CD14-positive monocyte (primary cell): ENCODE measurements around the gene GRID1. TPM values are rescaled to one million over a fixed set of nuclear protein-coding genes. Genes with fewer than 3 reads are reported as not detected.

Experiments used
- DNase-seq, 3 donors: peaks; one replicate each; pipeline ENCODE4 v3.0.0-alpha.2; 2011 to 2022
- H2AFZ ChIP-seq: 2 replicates; pipeline ENCODE4 v1.6.0; 2012; ENCODE audit warnings: mild to moderate bottlenecking, low read depth, low read length, inconsistent platforms; ENCODE audit not compliant: insufficient read depth, poor library complexity, severe bottlenecking
- H3K27ac ChIP-seq, 2 donors: 1 replicate in 1 of 2; 2 replicates in 1 of 2; pipeline ENCODE4 v1.5.1; 2012 to 2013; ENCODE audit warnings: low read length in 2 of 2, control low read depth in 1 of 2, inconsistent platforms in 1 of 2, low read depth in 1 of 2, mild to moderate bottlenecking in 1 of 2
- H3K27me3 ChIP-seq, 2 donors: one replicate each; pipeline versions ENCODE4 v1.6.0 to v1.6.1; 2011 to 2013; ENCODE audit warnings: low read length in 2 of 2; ENCODE audit not compliant: control insufficient read depth in 2 of 2, insufficient read depth in 2 of 2
- H3K36me3 ChIP-seq, 2 donors: replicated peaks in 1 of 2; 1 replicate in 1 of 2; 2 replicates in 1 of 2; pipeline versions ENCODE4 v1.5.1 to v1.6.1; 2012 to 2013; ENCODE audit warnings: low read length in 2 of 2, control low read depth in 1 of 2, inconsistent platforms in 1 of 2, mild to moderate bottlenecking in 1 of 2; ENCODE audit not compliant: insufficient read depth in 2 of 2, control insufficient read depth in 1 of 2
- H3K4me1 ChIP-seq, 2 donors: 1 replicate in 1 of 2; 2 replicates in 1 of 2; pipeline versions ENCODE4 v1.5.1 to v1.6.1; 2012 to 2013; ENCODE audit warnings: low read length in 2 of 2, control low read depth in 1 of 2, inconsistent platforms in 1 of 2, mild to moderate bottlenecking in 1 of 2, moderate library complexity in 1 of 2; ENCODE audit not compliant: insufficient read depth in 2 of 2, control insufficient read depth in 1 of 2
- H3K4me2 ChIP-seq: replicated peaks from 2 replicates; pipeline ENCODE3; 2012; ENCODE audit warnings: low read length, moderate library complexity, mild to moderate bottlenecking; ENCODE audit not compliant: poor library complexity, severe bottlenecking; ENCODE audit errors: extremely low read depth
- H3K4me3 ChIP-seq, 3 experiments: fragments of 200-600 bp in 1 of 3; sonication (generic) in 1 of 3; replicated peaks in 1 of 3; 1 replicate in 2 of 3; 2 replicates in 1 of 3; pipeline ENCODE4 v1.5.1; 2011 to 2013; ENCODE audit warnings: low read length in 3 of 3, mild to moderate bottlenecking in 3 of 3, control low read depth in 2 of 3, low read depth in 2 of 3, inconsistent platforms in 1 of 3, moderate library complexity in 1 of 3
- H3K79me2 ChIP-seq: 2 replicates; pipeline ENCODE4 v1.6.0; 2012; ENCODE audit warnings: mild to moderate bottlenecking, control low read depth, inconsistent platforms, low read length, moderate library complexity; ENCODE audit not compliant: insufficient read depth
- H3K9ac ChIP-seq: 2 replicates; pipeline ENCODE4 v1.6.0; 2017; ENCODE audit warnings: low read length, mild to moderate bottlenecking; ENCODE audit not compliant: insufficient read depth, poor library complexity, severe bottlenecking
- H3K9me3 ChIP-seq, 2 donors: replicated peaks in 1 of 2; 1 replicate in 1 of 2; 2 replicates in 1 of 2; pipeline versions ENCODE4 v1.5.1 to v1.6.1; 2012 to 2013; ENCODE audit warnings: low read length in 2 of 2, control low read depth in 1 of 2; ENCODE audit not compliant: control insufficient read depth in 1 of 2, insufficient read depth in 1 of 2
- H4K20me1 ChIP-seq: 2 replicates; pipeline ENCODE4 v1.6.0; 2012; ENCODE audit warnings: mild to moderate bottlenecking, low read length, control low read depth, moderate library complexity; ENCODE audit not compliant: insufficient read depth
- H3K27ac Mint-ChIP-seq, 7 donors: one replicate each; pipeline ENCODE4 v1.8.0; 2020; ENCODE audit warnings: mild to moderate bottlenecking in 7 of 7, mixed read lengths in 7 of 7, moderate library complexity in 6 of 7, inconsistent platforms in 2 of 7
- H3K27me3 Mint-ChIP-seq, 3 donors: one replicate each; pipeline ENCODE4 v1.8.0; 2021 to 2022; ENCODE audit warnings: low read depth in 3 of 3, mild to moderate bottlenecking in 3 of 3, mixed read lengths in 3 of 3, moderate library complexity in 3 of 3, inconsistent platforms in 1 of 3
- H3K36me3 Mint-ChIP-seq, 2 donors: one replicate each; pipeline ENCODE4 v1.8.0; 2020; ENCODE audit warnings: mixed read lengths in 2 of 2, inconsistent platforms in 1 of 2, mild to moderate bottlenecking in 1 of 2
- H3K4me1 Mint-ChIP-seq: one replicate; pipeline ENCODE4 v1.8.0; 2020; ENCODE audit warnings: mild to moderate bottlenecking, mixed read lengths
- H3K4me3 Mint-ChIP-seq, 2 donors: one replicate each; pipeline ENCODE4 v1.8.0; 2020; ENCODE audit warnings: mild to moderate bottlenecking in 2 of 2, mixed read lengths in 2 of 2, moderate library complexity in 1 of 2
- H3K9me3 Mint-ChIP-seq, 7 donors: one replicate each; pipeline ENCODE4 v1.8.0; 2020 to 2022; ENCODE audit warnings: mixed read lengths in 7 of 7, mild to moderate bottlenecking in 6 of 7, moderate library complexity in 6 of 7, inconsistent platforms in 2 of 7
- CTCF ChIP-seq: fragments of 200-600 bp; IDR thresholded peaks from one replicate; pipeline ENCODE4 v1.8.0; 2022; ENCODE audit warnings: antibody characterized with exemption, mild to moderate bottlenecking
- WGBS: methylation state at CpG from one replicate; pipeline ENCODE4 v1.1.5; 2013; ENCODE audit warnings: missing lambda C conversion rate; ENCODE audit not compliant: insufficient coverage; 5-methylcytosine and 5-hydroxymethylcytosine counted together
- intact Hi-C, 2 donors: fragments of 100-400 bp; cut with micrococcal nuclease; formaldehyde crosslinking; loops; one replicate each; pipeline versions ENCODE4 v1.15.0 to v1.15.1; 2023
- polyA plus RNA-seq, 3 donors: library from polyadenylated mRNA; depleted of rRNA in 1 of 3; unstranded in 2 of 3; stranded (reverse) in 1 of 3; fragments of 300-500 nt in 2 of 3; fragments of >200 nt in 1 of 3; fragmentation: Illumina TruSeq in 2 of 3; gene quantifications; 1 replicate in 2 of 3; 2 replicates in 1 of 3; pipeline ENCODE4 v1.2.3, GENCODE V29; 2012 to 2021

The GRID1 gene
- polyA plus RNA-seq, 3 donors: not detected

GRCh38 chr10:86065711-86066251, 300.8 kb downstream of the GRID1 start:
- no peak overlapping the region for H3K4me3 Mint-ChIP-seq
- H3K4me3 ChIP-seq: no peak overlapping the region
- no peaks in the 10 kb centered on the region for H3K79me2 ChIP-seq
- no peaks in the 10 kb centered on the region for H3K36me3 Mint-ChIP-seq
- H3K36me3 ChIP-seq: no peaks in the 10 kb centered on the region
- no peak for TF ChIP-seq CTCF
- no peaks in the 10 kb centered on the region for H3K27me3 ChIP-seq
- no peaks in the 10 kb centered on the region for H3K4me1 ChIP-seq
- H3K9ac ChIP-seq: no peak overlapping the region
- no CpG with 5 or more reads among the region's 6 CpGs for WGBS
- H3K27ac Mint-ChIP-seq: no peak overlapping the region
- no peaks in the 10 kb centered on the region for H4K20me1 ChIP-seq
- DNase-seq: no peak
- no peak overlapping the region for H2AFZ ChIP-seq
- H3K27me3 Mint-ChIP-seq: peaks cover 4 to 11% (median 8%) of the 10 kb centered on the region in 3 donors
- no peaks in the 10 kb centered on the region for H3K9me3 ChIP-seq
- intact Hi-C loops: no loop called here
- H3K9me3 Mint-ChIP-seq: no peaks in the 10 kb centered on the region
- H3K27ac ChIP-seq: no peak overlapping the region
- H3K4me2 ChIP-seq: no peak overlapping the region
- H3K4me1 Mint-ChIP-seq: no peaks in the 10 kb centered on the region

DNA sequence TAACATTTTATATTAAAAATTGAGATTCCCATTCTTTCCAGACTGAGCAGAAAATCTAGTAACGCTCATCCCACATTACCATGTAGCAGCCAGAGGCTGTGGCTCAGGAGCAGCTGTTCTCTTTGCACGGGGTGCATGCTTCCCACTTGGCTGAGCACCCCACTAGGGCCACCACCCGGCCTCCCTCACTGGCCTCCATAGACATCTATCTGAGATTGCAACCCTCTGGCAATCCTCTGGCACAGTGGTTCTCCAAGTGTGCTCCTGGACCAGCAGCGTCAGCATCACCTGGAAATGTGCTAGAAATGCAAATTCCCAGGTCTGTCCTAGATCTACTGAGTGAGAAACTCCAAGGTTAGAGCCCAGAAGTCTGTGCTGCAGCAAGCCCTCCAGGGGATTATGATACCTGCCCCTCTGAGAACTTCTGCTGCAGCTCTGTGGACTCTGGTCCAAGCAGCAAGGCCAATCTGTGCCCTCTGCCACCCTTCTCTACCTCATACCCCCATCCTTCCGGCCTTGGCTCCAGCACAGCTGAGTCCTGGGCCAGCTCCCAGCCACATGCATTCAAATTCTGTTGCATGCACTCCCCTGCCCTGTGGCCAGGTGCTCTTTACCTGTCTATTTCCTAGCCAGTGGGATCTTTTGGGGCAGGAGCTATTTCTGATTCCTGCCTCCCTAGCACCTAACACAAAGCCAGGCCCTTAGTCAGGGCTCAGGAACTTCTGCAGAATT, 301.5 kb downstream of the GRID1 start:
- Histone ChIP-seq H3K4me3 (no peak overlapping the region), H3K36me3 (no peaks in the 10 kb centered on the region), H3K27me3 (no peaks in the 10 kb centered on the region), H4K20me1 (no peaks in the 10 kb centered on the region), H3K27ac (no peak overlapping the region), H2AFZ (no peak overlapping the region), H3K79me2 (no peaks in the 10 kb centered on the region), H3K4me1 (no peaks in the 10 kb centered on the region), H3K9me3 (no peaks in the 10 kb centered on the region), H3K4me2 (no peak overlapping the region), H3K9ac (no peak overlapping the region)
- Mint-ChIP-seq H3K9me3 (no peaks in the 10 kb centered on the region), H3K4me1 (no peaks in the 10 kb centered on the region), H3K4me3 (no peak overlapping the region), H3K27ac (no peak overlapping the region), H3K27me3 (peaks cover 4 to 11% (median 10%) of the 10 kb centered on the region in 3 donors), H3K36me3 (no peaks in the 10 kb centered on the region)
- 80% methylated on average over 5 of the region's 5 CpGs for WGBS
- intact Hi-C loops: no loop called here
- DNase-seq: no peak
- no peak for TF ChIP-seq CTCF
